ENCODE results near the gene GIGYF1.

GIGYF1 gene

GRCh38 chr7:100649826-100650565, 44.1 kb downstream of the GIGYF1 start:
- no peak for TF ChIP-seq CTCF (conservative IDR thresholded peaks at IDR 0.05; ENCODE audit: low read depth)
- ChIA-PET POLR2A (ENCODE audit: low non-redundant PET) (no interaction called here), CTCF (interaction anchor here (0.6 to 1.0 kb wide), 2 partner anchors 16 to 1736 kb away, joined by 3 read pairs; no protein-coding TSS in a partner anchor)
- no peak overlapping the region for H3K27ac ChIP-seq
- DNase-seq (ENCODE audit: low spot score): no peak

- no peak for TF ChIP-seq CTCF (conservative IDR thresholded peaks at IDR 0.05; ENCODE audit: low read depth)
- no peak for DNase-seq (ENCODE audit: low spot score)
- CTCF ChIA-PET: interaction anchor here (1.3 kb wide), 1 partner anchor 10 kb away, joined by 4 read pairs; no protein-coding TSS in a partner anchor
- no peak overlapping the region for H3K27ac ChIP-seq
- POLR2A ChIA-PET (ENCODE audit: low non-redundant PET): no interaction called here
Observed at GRCh38 chr7:100642534-100642907, 51.5 kb downstream of the GIGYF1 start.

- no peak for DNase-seq (ENCODE audit: low spot score)
- ChIA-PET POLR2A (ENCODE audit: low non-redundant PET) (no interaction called here), CTCF (interaction anchor here (1.3 kb wide), 1 partner anchor 9 kb away, joined by 4 read pairs; no protein-coding TSS in a partner anchor)
- TF ChIP-seq CTCF (conservative IDR thresholded peaks at IDR 0.05; ENCODE audit: low read depth): no peak
- no peak overlapping the region for H3K27ac ChIP-seq
Observed at GRCh38 chr7:100641860-100642533, 52.1 kb downstream of the GIGYF1 start.

- DNase-seq (ENCODE audit: low spot score): no peak
- no peak for TF ChIP-seq CTCF (conservative IDR thresholded peaks at IDR 0.05; ENCODE audit: low read depth)
- H3K27ac ChIP-seq: no peak within 1 kb of the TSS
- ChIA-PET POLR2A (ENCODE audit: low non-redundant PET) (no interaction called here), CTCF (interaction anchor here (1.3 kb wide), 1 partner anchor 9 kb away, joined by 4 read pairs; no protein-coding TSS in a partner anchor)
Observed at GRCh38 chr7:100641463-100641859, 52.6 kb downstream of the GIGYF1 start, which contains the start of gene TFR2. Gene TFR2 (minus strand): TSS chr7:100641552. CDS start chr7:100641509, 43 bp downstream.

- POLR2A ChIA-PET (ENCODE audit: low non-redundant PET): no interaction called here
- no peak for TF ChIP-seq CTCF (conservative IDR thresholded peaks at IDR 0.05; ENCODE audit: low read depth)
- no peak overlapping the region for H3K27ac ChIP-seq
- no peak for DNase-seq (ENCODE audit: low spot score)
- CTCF ChIA-PET: no interaction called here
Observed at GRCh38 chr7:100640517-100641440, 53.3 kb downstream of the GIGYF1 start.

All from RWPE1 (cell line).